ENCODE data around the gene CCL23. TPM values are rescaled to one million over a fixed set of nuclear protein-coding genes. Genes with fewer than 3 reads are reported as not detected.
"Not testable (repeated sequence)": the region's sequence is repeated elsewhere in the genome, so short reads cannot be mapped to it uniquely, and the experiment has no call there.

CCL23 gene
- total and polyA plus RNA-seq, 3 experiments from 2014 or later = 0.37 TPM; not detected in 2

- CTCF ChIA-PET = no interaction called here
- Histone ChIP-seq H3K36me3 (ENCODE audit: insufficient read depth, low read length) (no peaks in the 10 kb centered on the region), H3K4me3 (ENCODE audit: low read length) (no peak overlapping the region), H3K4me1 (ENCODE audit: insufficient read depth, low read length) (no peaks in the 10 kb centered on the region), H3K9me3 (ENCODE audit: low read length) (no peaks in the 10 kb centered on the region), H3K27me3 (ENCODE audit: insufficient read depth, low read length, poor library complexity, severe bottlenecking) (no peaks in the 10 kb centered on the region), H3K27ac (ENCODE audit: low read depth, low read length) (no peak overlapping the region)
- POLR2A ChIA-PET = no interaction called here
- no peak overlapping the region for H3K4me3 Mint-ChIP-seq
- peaks cover 0 to 5% (median 0%) of the 10 kb centered on the region in 5 donors for H3K9me3 Mint-ChIP-seq
- DNase-seq = no peak
- H3K36me3 Mint-ChIP-seq = no peaks in the 10 kb centered on the region
- H3K4me1 Mint-ChIP-seq = peaks cover 0 to 4% (median 0%) of the 10 kb centered on the region in 3 donors
- H3K27ac Mint-ChIP-seq = no peak overlapping the region
- peaks cover 26 to 34% of the 10 kb centered on the region in 2 donors for H3K27me3 Mint-ChIP-seq
Measured at GRCh38 chr17:36019423-36019822, 1.7 kb upstream of the CCL23 start.

DNA sequence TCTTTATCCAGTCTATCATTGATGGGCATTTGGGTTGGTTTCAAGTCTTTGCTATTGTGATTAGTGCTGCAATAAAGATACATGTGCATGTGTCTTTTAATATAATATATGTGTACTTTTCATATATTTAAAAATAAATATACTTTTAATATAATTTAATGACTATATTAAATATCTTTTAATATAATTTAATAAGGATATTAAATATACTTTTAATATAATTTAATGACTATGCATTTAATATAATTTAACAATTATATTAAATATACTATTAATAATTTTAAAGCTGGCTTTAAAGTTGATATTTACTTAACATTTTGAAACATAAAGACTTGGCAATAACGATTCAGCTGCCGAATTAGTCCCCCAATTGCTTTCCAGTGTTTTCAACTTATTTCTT, 1.2 kb downstream of the CCL23 start:
- POLR2A ChIA-PET = no interaction called here
- Mint-ChIP-seq H3K9me3 (no peaks in the 10 kb centered on the region), H3K27ac (no peak overlapping the region), H3K4me3 (no peak overlapping the region), H3K27me3 (peaks cover 16 to 23% of the 10 kb centered on the region in 2 donors), H3K36me3 (no peaks in the 10 kb centered on the region), H3K4me1 (peaks cover 0 to 4% (median under 1%) of the 10 kb centered on the region in 3 donors)
- CTCF ChIA-PET = no interaction called here
- no peaks in the 10 kb centered on the region for H3K4me1 ChIP-seq (ENCODE audit: insufficient read depth, low read length)
- DNase-seq = no peak
- no peak overlapping the region for H3K4me3 ChIP-seq (ENCODE audit: low read length)
- no peaks in the 10 kb centered on the region for H3K27me3 ChIP-seq (ENCODE audit: insufficient read depth, low read length, poor library complexity, severe bottlenecking)
- H3K27ac ChIP-seq (ENCODE audit: low read depth, low read length) = no peak overlapping the region
- no peaks in the 10 kb centered on the region for H3K36me3 ChIP-seq (ENCODE audit: insufficient read depth, low read length)
- no peaks in the 10 kb centered on the region for H3K9me3 ChIP-seq (ENCODE audit: low read length)

- H3K36me3 Mint-ChIP-seq; DNase-seq; H3K27ac ChIP-seq (ENCODE audit: low read depth, low read length); H3K27ac Mint-ChIP-seq; CTCF ChIA-PET; H3K4me1 ChIP-seq (ENCODE audit: insufficient read depth, low read length); H3K4me3 ChIP-seq (ENCODE audit: low read length); H3K9me3 ChIP-seq (ENCODE audit: low read length); H3K4me3 Mint-ChIP-seq; H3K9me3 Mint-ChIP-seq; H3K4me1 Mint-ChIP-seq; H3K27me3 ChIP-seq (ENCODE audit: insufficient read depth, low read length, poor library complexity, severe bottlenecking); POLR2A ChIA-PET; H3K36me3 ChIP-seq (ENCODE audit: insufficient read depth, low read length): not testable (repeated sequence)
- peaks cover 15 to 21% of the 10 kb centered on the region in 2 donors for H3K27me3 Mint-ChIP-seq
Measured at GRCh38 chr17:36015895-36016294, 1.9 kb downstream of the CCL23 start.

DNA sequence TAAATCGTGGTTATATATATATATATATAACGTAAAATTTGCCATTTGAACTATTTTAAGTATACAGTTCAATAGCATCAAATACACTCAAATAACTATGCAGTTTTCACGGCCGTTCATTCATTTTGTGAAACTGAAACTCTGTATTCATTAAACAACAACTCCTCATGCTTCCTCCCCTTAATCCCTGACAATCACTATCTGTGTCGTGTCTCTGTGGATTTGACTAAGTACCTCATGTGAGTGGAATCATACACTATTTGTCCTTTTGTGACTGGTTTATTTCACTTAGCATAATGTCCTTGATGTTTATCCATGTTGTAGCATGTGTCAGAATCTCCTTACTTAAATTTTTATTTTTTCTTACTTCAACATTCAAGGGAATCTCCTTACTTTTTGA, 2.8 kb downstream of the CCL23 start:
- H3K4me3 Mint-ChIP-seq = no peak overlapping the region
- peaks cover 5 to 7% (median 6%) of the 10 kb centered on the region in 3 donors for H3K4me1 Mint-ChIP-seq
- Histone ChIP-seq H3K9me3 (ENCODE audit: low read length) (no peaks in the 10 kb centered on the region), H3K27ac (ENCODE audit: low read depth, low read length) (no peak overlapping the region), H3K27me3 (ENCODE audit: insufficient read depth, low read length, poor library complexity, severe bottlenecking) (no peaks in the 10 kb centered on the region), H3K4me1 (ENCODE audit: insufficient read depth, low read length) (no peaks in the 10 kb centered on the region), H3K36me3 (ENCODE audit: insufficient read depth, low read length) (no peaks in the 10 kb centered on the region), H3K4me3 (ENCODE audit: low read length) (no peak overlapping the region)
- H3K36me3 Mint-ChIP-seq = no peaks in the 10 kb centered on the region
- no peaks in the 10 kb centered on the region for H3K9me3 Mint-ChIP-seq
- no peak overlapping the region for H3K27ac Mint-ChIP-seq
- no peak for DNase-seq
- ChIA-PET POLR2A (no interaction called here), CTCF (no interaction called here)
- peaks cover 5 to 12% of the 10 kb centered on the region in 2 donors for H3K27me3 Mint-ChIP-seq

GRCh38 chr17:36011201-36011600, 6.6 kb downstream of the CCL23 start:
- peaks cover 2 to 7% (median 5%) of the 10 kb centered on the region in 3 donors for H3K4me1 Mint-ChIP-seq
- no peaks in the 10 kb centered on the region for H3K9me3 Mint-ChIP-seq
- ChIA-PET POLR2A (no interaction called here), CTCF (interaction anchor here (1.4 kb wide), 1 partner anchor 10 kb away, joined by 3 read pairs; the partner anchor contains the start of gene CCL15)
- no peak overlapping the region for H3K4me3 Mint-ChIP-seq
- Histone ChIP-seq H3K27ac (ENCODE audit: low read depth, low read length) (no peak overlapping the region), H3K4me1 (ENCODE audit: insufficient read depth, low read length) (no peaks in the 10 kb centered on the region), H3K36me3 (ENCODE audit: insufficient read depth, low read length) (no peaks in the 10 kb centered on the region), H3K27me3 (ENCODE audit: insufficient read depth, low read length, poor library complexity, severe bottlenecking) (no peaks in the 10 kb centered on the region), H3K4me3 (ENCODE audit: low read length) (no peak overlapping the region), H3K9me3 (ENCODE audit: low read length) (no peaks in the 10 kb centered on the region)
- no peak for DNase-seq
- H3K36me3 Mint-ChIP-seq = no peaks in the 10 kb centered on the region
- peaks cover 0 to under 1% of the 10 kb centered on the region in 2 donors for H3K27me3 Mint-ChIP-seq
- peak overlapping the region in 1 of 8 donors; percentile 24 for H3K27ac Mint-ChIP-seq

DNA sequence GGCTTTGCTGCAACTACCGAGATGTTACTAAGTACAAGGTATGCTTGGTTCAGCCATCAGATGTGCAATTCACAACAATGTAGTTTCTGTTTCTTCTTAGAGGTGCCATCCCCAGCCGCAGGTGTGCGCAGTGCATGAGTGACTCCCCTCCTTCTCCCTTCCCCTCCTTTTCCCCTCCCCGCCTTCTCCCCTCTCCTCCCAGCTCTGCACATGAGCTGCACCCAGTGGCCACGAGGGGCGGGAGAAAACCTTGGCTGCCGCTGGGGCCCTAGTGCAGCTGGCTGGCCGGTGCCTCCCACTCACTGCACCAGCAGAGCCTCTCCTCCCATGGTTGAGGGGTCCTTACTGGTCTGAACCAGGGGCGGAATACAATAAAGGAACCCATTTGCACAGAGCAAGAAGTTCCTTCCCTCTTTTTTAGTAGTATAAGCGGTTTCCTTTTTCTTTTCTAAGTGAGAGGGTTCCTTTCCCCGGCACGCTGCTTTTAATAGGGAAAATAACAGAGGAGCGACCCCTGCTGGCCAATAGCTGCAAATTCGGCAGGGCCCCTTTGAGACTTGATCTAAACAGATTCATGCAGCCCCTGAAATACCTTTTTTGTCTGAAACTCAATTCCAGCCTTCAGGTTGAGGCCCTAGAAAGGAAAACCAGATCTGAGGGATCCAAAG, 8.6 kb downstream of the CCL23 start:
- ChIA-PET POLR2A (no interaction called here), CTCF (no interaction called here)
- H3K4me3 ChIP-seq (ENCODE audit: low read length) = no peak overlapping the region
- H3K36me3 Mint-ChIP-seq = no peaks in the 10 kb centered on the region
- H3K4me1 ChIP-seq (ENCODE audit: insufficient read depth, low read length) = no peaks in the 10 kb centered on the region
- no peak for DNase-seq
- H3K27ac ChIP-seq (ENCODE audit: low read depth, low read length) = no peak overlapping the region
- H3K27me3 Mint-ChIP-seq = no peaks in the 10 kb centered on the region
- H3K4me3 Mint-ChIP-seq = no peak overlapping the region
- no peaks in the 10 kb centered on the region for H3K9me3 Mint-ChIP-seq
- H3K27me3 ChIP-seq (ENCODE audit: insufficient read depth, low read length, poor library complexity, severe bottlenecking) = no peaks in the 10 kb centered on the region
- H3K36me3 ChIP-seq (ENCODE audit: insufficient read depth, low read length) = no peaks in the 10 kb centered on the region
- no peaks in the 10 kb centered on the region for H3K9me3 ChIP-seq (ENCODE audit: low read length)
- peaks cover 10 to 19% (median 17%) of the 10 kb centered on the region in 3 donors for H3K4me1 Mint-ChIP-seq
- no peak overlapping the region for H3K27ac Mint-ChIP-seq

DNA sequence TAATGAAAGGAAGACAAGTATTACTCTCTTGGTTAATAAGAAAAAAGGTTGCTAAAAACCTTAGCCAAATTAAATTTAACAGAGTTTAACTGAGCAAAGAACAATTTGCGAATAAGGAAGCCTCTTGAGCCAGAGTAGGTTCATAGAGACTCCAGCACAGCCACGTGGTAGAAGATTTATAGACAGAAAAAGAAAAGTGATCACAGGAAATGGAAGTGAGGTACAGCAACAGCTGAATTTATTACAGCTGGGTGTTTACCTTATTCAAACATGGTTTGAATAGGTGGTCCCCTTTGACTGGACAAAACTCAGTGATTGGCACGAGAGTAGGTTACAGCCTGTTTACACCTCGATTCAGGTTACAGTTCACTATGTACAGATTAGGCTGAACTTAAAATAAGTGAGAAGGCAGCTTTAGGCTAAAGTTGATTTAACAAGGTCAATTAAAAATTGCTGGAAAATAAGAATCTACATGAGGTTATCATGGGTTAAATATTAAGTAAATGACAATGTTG, 13.1 kb downstream of the CCL23 start:
- H3K36me3 ChIP-seq (ENCODE audit: insufficient read depth, low read length) = no peaks in the 10 kb centered on the region
- H3K27ac ChIP-seq (ENCODE audit: low read depth, low read length) = no peak overlapping the region
- no peaks in the 10 kb centered on the region for H3K4me1 ChIP-seq (ENCODE audit: insufficient read depth, low read length)
- H3K9me3 ChIP-seq (ENCODE audit: low read length) = no peaks in the 10 kb centered on the region
- H3K27me3 ChIP-seq (ENCODE audit: insufficient read depth, low read length, poor library complexity, severe bottlenecking) = no peaks in the 10 kb centered on the region
- Mint-ChIP-seq H3K36me3 (no peaks in the 10 kb centered on the region), H3K4me3 (peak overlapping the region in 3 of 7 donors; percentile 13 to 33 (median 32)), H3K9me3 (no peaks in the 10 kb centered on the region), H3K4me1 (peaks cover 10 to 17% (median 17%) of the 10 kb centered on the region in 3 donors), H3K27me3 (no peaks in the 10 kb centered on the region), H3K27ac (peak overlapping the region; percentile 1 to 90 (median 52))
- ChIA-PET CTCF (interaction anchor here (1.1 to 1.8 kb wide), 4 partner anchors 26 to 144 kb away, joined by 3 to 5 read pairs (median 4); no protein-coding TSS in a partner anchor), POLR2A (no interaction called here)
- H3K4me3 ChIP-seq (ENCODE audit: low read length) = no peak overlapping the region
- no peak for DNase-seq

GRCh38 chr17:36002631-36003030, 15.1 kb downstream of the CCL23 start:
- H3K4me1 Mint-ChIP-seq = peaks cover 10 to 17% (median 17%) of the 10 kb centered on the region in 3 donors
- POLR2A ChIA-PET = no interaction called here

More at GRCh38 chr17:36002631-36003030, 15.1 kb downstream of the CCL23 start:
- Mint-ChIP-seq H3K27ac (no peak overlapping the region), H3K9me3 (no peaks in the 10 kb centered on the region), H3K27me3 (no peaks in the 10 kb centered on the region), H3K4me3 (no peak overlapping the region), H3K36me3 (no peaks in the 10 kb centered on the region)
- H3K4me3 ChIP-seq (ENCODE audit: low read length) = no peak overlapping the region
- no peak overlapping the region for H3K27ac ChIP-seq (ENCODE audit: low read depth, low read length)
- no peaks in the 10 kb centered on the region for H3K36me3 ChIP-seq (ENCODE audit: insufficient read depth, low read length)
- CTCF ChIA-PET = no interaction called here
- DNase-seq = no peak
- H3K4me1 ChIP-seq (ENCODE audit: insufficient read depth, low read length) = no peaks in the 10 kb centered on the region
- no peaks in the 10 kb centered on the region for H3K9me3 ChIP-seq (ENCODE audit: low read length)
- H3K27me3 ChIP-seq (ENCODE audit: insufficient read depth, low read length, poor library complexity, severe bottlenecking) = no peaks in the 10 kb centered on the region

Measured in CD8-positive, alpha-beta memory T cell (primary cell).